M059J (cell line): ENCODE measurements around the gene PITX3. TPM values are rescaled to one million over a fixed set of nuclear protein-coding genes. Genes with fewer than 3 reads are reported as not detected.

Source experiments
- DNase-seq: peaks from one replicate; pipeline ENCODE4 v3.0.0-alpha.2; 2012; ENCODE audit warnings: low read depth
- total RNA-seq: library from RNA; depleted of rRNA; stranded (reverse); fragments of >200 nt; shearing (Covaris generic); gene quantifications from 2 replicates; pipeline ENCODE4 v1.2.3, GENCODE V29; 2014

PITX3 gene
- total RNA-seq, 1 experiment from 2014 or later, result not detected

DNA sequence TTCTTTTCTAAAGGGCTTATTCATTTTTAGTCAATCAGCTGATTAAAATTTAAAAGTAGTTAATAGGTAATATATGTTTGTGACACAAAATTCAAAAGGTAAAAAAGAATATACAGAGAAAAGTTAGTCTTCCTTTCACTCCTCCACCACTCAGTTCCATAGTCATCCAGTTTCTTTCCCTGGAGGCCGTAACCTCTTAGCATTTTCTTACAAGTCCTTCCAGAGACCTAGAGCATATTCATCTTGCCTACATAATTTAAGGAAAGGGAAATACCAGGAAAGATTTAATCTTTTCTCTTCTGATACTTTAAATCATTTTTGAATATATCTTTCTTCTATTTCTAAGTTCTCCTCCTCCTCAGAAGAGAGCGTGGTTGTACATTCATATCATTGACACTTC, 14.1 kb upstream of the PITX3 start:
- DNase-seq, result no peak

DNA sequence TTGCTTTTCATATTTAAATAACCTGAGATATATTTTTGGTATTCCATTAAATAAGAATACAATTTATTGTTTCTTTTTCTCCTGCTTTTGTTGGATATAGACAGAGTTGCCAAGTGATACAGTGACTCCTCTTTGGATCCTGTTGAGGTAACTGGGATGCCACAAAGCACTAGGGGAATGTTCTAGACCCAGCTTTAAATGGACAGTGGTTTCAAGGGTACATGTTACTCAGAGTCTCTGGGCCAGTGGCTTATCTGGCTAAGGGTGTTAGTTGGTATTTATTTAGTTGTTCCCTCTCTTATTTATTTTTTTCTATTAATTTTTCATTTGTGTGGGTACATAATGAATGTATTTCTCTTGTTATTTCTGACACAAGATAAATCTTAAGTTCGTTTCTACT, 13.1 kb upstream of the PITX3 start:
- no peak for DNase-seq

DNA sequence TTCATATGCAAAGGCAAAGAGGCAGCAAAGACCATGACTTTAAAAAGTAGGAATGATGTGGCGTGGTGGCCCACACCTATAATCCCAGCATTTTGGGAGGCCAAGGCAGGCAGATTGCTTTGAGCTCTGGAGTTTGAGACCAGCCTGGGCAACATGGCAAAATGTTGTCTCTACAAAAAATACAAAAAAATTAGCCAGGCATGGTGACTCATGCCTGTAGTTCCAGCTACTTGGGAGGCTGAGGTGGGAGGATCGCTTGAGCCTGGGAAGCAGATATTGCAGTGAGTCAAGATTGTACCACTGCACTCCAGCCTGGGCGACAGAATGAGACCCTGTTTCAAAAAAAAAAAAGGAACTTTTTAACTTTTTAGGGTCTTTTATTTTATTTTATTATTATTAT, 11.2 kb upstream of the PITX3 start:
- DNase-seq, result peak; percentile 63

DNA sequence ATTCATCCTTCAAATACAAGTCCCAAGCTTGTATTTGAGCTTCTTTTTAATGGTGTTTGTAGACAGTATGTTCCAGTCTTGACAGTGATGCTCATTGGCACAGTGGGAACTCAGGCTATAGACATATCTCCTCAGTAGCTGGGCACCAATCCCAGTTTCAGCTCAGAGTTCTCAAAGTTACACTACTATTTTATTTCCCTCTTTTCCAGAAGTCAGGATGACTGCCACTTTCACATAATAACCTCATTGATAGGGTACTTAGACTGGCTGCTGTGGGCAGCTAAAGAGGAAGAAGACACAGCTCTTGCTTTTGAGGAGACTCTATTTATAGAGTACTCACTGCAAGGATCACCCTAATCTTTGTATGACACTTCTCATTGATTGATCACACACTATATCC, 6.4 kb upstream of the PITX3 start:
- DNase-seq, result no peak

DNA sequence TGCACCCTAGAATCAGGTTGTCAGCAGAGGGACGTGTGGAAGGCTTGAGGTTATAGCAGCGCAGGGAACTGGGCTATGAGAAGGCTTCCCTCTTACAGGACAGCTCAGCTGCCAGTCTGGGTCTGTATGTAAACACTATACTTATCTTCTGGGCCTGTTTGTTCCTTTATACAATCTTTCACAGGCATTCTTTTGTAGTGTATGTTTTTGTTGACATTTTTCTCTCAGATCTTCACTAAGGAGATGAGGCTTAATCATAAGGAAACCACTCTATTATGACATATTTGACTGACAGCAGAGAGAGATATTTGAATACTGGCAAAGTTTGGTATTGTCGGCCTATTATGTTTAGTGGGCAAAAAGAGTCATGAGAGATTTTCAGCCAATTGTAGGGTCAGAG, 4.9 kb upstream of the PITX3 start:
- peak; percentile 28 for DNase-seq

DNA sequence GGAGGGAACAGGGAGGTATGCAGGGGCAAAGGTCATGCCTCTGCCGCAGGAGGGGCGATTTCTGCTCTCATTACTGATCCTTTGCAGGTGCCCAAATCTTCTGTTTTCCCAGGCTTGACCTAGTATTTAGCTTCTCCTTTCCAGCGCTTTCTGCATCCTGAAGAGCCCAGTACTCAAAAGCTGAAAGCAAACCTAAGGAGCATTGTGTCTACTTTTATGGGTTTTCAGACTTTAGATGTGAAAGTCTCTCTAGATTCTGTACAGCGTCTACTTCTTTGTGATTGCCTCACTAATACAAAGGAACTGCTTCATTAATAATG, 4.6 kb upstream of the PITX3 start:
- no peak for DNase-seq

DNA sequence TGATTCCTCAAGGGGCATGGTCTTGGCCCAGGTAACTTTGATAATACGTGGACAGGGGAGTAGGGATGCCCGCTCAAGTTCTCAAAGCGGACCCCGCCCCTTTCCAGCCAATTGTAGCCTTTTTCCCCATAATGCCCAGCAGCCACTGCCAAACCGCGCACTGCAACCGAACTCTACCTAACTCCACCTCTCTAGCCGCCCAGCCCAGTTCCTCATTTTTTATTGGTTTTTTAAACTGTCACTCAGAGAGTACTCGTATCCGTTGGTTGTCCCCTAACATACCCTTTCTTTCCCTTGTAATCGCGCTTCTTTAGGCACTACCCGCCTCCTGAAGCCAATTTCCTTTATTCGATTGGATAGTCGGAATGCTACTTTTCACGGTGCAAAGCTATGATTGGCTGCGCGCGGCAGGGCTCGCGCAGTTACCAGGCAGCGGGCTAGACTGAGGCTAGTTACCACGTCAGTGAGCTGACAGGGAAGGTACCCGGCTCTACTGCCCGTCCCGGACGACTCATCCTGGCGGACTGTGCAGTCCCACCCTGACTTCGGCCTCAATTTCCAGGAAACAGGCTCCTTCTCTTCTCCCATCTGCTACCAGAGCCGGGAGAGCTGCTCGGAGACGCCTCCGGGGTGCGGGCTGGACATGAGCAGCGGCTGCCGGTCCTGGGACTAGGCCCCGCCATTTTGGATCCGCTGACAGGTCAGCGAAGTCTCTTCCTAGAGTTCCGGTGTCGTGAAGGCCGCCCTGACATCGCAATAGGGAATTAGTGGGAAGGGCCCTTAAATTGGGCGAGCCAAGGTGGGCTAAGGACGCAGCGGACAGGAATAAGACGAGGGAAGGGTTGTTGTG, 4.0 kb upstream of the PITX3 start, which contains the start of gene GBF1:
Gene GBF1, plus strand, starts transcription at position 451 of the 850 bp plus-strand sequence. CDS start 13,407 bp downstream, outside the sequence.
- peak; percentile 100 for DNase-seq

DNA sequence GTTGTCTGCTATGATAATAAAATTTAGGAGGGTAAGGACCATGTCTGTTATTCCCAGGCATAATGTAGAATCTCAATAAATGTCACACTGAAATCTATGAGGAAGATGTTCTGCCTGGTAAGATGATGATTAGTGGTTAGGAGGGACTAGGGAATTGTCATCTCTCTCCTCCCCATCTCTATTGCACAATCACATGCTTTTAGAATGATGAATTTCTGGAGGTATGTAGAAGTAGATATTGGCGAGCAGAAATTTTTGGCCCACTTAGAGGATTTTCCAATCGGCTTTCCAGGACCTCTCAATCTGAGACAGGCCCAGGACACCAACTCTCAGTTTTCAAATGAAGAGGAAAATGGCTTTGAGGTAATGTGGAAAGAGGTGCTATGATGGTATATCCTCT, 2.0 kb upstream of the PITX3 start:
- DNase-seq, result peak; percentile 73

DNA sequence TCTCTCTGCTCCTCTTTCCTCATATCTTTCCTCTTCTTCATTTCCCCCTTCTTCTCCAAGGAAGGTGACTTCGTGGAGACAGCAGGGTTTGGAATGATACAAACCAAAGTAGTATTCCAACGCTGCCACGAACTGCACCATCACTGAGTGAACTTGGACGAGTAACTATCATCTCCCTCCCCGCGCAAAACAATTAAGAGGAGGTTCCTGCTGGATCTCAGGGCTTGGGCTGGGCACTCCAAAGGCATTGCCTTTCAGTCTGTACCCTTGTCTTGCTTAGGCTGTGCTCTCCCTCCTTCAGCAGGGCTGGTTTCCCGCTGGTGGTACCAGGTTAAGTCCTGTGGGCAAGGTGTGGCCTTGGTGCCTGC, 790 bp upstream of the PITX3 start:
- no peak for DNase-seq

DNA sequence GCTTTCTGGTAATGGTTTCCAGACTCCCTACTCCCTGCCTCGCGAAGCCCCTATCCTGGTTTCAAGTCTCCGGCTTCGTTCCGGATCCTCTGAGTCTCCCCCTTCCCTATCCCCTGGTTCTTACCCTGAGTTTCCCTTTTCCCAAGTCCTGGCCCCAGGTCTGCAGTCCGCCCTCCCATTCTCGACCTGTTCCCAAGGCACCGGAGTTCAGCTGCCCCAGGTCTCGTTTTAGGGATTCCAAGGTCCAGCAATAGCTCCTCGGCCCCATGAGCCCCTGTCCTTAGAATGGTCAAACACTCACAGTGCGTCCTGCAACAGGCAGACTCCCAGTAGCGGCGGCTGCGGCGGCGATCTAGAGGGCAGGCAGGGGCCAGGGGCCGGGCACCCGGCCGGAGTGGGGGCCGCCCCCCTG, 274 bp downstream of the PITX3 start:
- DNase-seq, result peak; percentile 32

DNA sequence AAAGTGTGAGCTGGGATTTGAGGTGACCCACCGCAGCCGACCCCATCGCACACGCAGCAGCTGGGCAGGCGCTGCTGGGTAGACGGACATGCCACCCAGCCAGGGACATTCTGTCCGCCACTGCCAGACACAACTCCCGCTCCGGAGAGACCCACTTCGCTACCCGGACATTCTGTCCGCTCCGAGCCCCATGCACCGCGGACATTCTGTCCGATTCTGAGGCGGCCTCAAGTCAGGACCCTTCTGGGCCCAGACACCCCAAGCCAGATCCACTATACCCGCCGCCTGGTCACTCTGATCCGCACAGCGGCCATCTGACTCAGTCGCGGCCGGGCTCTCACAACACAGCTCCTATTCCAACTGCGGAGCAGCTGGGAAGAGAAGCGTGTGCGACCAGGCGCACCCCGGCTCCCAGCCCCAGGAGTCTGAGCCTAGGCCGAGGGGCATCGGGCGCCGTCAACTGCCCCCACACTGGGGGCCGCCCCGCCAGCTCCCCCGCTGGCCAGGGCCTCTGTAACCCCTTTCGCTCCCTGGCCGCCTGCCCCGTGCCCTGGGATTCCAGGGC, 763 bp downstream of the PITX3 start:
- peak; percentile 35 for DNase-seq

DNA sequence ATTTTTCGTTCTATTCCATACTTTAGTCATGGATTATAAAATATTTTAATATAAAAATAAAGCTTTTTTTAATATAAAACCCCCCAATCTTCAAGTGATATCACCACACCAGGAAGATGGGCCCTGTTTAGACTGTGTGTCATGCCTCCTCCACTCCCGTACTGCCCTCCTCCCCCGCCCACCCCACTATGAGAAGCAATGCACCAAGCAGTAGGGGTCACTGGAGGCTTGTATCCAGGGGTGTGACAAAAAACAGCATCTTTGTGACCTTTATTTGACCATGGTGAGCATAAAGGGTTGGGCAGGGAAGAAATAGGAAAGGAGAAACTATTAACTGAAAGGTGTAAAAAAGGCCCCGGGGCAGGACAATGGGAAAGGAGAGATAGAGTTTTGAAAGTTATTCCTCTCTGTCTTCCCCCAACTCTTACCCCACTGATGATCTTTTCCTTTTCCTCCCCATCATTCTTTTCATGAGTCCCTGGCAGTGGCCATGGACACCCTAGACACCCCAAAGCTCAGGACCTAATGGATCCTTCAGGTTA, 3.5 kb downstream of the PITX3 start:
- no peak for DNase-seq

DNA sequence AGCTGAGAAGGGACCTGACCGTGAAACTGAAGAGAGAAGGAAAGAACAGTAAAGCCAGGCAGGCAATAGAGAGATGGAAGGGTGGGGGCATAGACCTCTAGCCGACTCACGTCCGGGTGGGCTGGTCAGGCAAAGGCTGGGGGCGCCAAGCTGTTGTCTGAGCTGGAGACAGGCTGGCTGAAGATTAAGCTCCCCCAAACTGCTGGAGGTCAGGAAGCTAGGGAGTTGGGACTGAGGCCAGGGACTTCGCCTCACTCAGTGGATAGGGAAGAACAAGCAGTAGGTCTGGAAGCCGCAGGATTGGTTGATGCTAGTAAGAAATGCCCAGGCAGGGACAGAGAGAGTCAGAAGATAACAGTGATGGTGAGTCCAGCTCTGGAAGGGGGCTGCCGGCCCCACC, 5.3 kb downstream of the PITX3 start:
- DNase-seq, result no peak

DNA sequence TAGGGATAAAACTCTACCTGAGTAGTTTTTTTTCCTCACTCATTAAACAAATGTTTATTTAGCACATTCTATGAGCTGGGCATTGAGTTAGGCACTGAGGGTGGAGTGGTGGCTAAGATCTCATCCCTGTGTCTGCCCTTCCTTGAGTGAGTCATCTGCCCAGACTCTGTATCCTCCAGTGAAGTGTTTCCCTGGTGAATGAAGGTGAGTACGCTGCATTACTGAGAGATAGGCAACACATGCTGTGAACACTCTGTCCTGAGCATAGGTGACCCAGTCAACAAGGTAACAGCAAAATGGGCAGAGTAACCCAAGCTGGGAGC, 5.8 kb downstream of the PITX3 start:
- peak; percentile 57 for DNase-seq

DNA sequence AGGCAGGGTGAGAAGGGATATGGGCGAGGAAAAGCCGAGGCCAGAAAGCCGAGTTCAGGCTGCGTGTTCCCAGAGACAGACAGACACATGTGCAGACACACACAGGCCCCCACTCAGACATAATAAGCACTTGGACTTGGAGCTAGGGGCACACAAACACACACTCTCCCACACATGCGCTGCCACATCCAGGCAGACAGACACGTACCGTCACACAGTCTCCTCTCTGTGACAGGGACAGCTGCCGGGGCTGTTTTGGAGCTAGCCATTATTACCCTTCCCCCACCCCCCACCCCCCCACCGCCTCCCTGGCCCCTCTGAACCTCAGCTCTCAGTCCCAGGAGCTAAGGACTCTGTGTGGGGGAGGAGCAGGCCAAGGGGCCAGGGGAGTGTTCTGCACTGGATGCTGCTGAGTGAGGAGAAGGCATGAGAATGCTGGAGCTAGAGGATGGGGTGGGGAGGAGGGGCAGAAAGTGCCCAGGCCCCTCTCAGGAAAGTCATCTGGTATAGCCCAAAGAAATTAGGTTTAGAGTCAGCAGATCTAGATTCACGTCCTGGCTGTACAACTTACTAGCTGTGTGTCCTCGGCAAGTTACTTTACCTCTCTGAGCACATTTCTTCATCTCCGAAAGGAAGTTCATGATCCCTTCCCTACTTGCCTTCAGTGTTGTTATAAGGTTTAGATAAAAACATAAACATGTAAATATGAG, 6.3 kb downstream of the PITX3 start:
- DNase-seq, result no peak

DNA sequence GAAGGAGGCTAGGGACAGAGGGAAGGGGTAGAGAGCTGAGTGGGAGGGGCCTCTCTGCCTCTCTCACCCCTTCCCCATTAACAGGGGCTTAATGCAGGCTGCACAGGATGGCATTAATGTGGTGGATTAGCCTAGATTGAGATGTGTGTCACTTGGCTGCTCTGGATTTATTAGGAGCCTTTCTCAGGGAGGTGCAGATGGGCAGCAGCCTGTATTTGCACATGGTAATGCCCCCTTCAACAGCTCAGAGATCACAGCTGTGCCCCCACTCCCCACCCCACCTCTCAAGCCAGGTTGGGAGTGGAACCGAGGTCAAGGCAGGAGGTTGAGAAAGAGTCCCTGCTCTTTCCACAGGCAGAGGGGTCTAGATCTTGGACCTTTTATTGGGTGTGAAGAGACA, 7.3 kb downstream of the PITX3 start:
- DNase-seq, result no peak

DNA sequence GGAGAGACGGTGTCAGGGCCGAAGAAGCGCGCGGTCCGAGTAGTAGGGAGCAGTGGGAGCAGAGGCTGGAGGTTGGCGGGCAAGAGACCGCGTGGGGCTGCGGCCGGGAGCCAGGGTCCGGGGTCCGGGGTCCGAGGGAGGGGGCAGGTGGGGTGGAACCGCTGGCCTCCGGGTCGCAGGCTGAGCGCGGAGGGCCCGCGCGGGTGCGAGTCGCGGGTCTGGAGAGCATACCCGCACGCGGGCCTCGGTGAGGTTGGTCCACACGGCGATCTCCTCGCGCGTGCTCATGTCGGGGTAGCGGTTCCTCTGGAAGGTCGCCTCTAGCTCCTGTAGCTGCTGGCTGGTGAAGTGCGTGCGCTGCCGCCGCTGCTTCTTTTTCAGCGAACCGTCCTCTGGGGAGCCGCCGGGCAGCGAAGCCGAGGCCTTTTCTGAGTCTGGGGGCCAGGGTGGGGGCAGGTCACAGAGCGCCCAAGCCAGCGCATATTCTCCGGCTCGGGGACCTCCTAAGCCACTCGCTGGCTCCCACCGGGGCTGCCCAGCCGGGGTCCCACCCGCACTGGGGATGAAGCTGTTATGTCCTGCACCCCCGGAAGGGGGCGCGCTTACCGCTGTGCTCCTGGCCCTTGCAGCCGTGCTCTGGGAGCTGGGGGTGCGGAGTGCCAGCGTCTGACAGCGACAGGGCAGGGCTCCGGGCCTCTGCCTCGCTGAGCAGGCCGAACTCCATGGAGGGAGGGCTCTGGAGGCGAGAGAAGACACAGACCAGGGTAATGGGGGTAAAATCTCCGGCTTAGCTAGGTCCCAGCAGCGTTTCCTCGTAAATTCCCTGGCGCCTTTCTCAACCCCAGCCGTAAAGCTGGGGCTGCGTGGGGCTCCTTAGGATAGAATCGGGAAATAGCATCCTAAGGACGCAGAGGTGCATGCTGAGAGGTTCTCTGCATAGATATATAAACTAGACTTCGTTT, 9.7 kb downstream of the PITX3 start:
- peak; percentile 22 for DNase-seq

DNA sequence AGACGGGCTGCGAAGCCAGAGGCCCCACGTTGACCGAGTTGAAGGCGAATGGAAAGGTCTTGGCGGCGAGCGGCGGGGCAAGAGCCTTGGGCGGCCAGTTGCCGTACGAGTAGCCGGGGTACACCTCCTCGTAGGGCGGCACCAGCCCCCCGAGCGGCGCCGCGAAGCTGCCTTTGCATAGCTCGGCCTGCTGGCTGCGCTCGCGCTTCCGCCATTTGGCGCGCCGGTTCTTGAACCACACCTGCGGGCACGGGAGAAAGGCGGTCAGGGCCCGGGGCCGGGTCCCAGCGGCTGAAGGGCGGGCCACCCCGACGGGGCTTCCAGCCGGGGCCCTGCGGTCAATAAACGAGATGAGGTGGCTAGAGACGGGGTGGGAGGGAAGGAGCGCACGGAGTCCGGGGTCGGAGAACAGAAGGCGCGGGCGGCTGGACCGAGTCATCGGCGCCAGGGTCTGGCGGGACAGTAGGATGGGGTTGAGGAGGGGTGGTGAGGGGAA, 10.4 kb downstream of the PITX3 start:
- DNase-seq, result peak; percentile 51

DNA sequence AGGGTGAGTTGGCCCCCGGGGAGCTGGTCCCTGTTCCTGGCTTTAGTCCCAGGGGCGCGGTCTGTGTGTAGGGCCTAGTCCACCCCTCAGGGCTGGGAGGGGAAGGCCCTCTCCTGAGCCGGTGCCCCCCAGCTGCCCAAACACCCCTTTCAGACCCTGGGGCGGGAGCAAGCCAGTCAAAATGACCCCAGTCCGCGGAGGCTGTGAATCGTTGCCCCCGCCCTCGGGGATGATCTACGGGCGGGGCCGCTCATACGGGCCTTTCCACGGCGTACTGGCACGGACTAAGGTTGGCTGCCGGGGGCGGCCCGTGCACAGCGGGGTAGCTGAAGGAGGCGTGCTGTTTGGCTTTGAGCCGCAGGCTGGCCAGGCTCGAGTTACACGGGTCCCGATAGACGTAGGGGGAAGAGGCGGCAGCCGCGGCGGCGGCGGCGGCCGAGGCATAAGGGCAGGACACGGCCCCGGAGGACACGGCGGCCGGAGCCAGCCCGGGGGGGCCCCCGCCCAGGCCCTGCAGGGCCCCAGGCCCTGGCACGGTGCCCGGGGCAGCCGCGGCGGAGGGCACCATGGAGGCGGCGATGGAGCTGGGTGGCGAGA, 10.9 kb downstream of the PITX3 start:
- DNase-seq, result peak; percentile 77

DNA sequence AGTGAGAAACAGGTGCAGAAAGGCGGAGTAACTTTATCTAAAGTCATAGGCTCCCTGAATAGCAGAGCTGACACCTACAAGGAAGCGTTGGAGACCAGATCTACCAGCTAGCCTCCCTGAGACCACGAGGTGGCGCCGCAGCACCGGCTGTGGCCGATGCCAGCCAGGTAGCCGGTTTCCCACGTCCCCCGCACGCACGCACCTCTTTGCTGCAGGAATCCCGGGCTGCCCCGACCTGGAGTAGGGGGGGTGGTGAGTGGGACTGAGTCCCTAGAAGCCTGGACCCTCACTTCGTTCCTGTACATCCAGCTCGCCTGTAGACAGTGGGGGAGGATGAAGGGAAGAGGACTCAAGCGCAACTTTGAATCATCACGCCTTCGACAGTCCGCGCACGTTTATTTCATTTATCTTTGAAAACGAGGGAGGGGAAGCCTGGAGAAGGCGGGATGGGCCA, 11.5 kb downstream of the PITX3 start:
- DNase-seq, result peak; percentile 78

DNA sequence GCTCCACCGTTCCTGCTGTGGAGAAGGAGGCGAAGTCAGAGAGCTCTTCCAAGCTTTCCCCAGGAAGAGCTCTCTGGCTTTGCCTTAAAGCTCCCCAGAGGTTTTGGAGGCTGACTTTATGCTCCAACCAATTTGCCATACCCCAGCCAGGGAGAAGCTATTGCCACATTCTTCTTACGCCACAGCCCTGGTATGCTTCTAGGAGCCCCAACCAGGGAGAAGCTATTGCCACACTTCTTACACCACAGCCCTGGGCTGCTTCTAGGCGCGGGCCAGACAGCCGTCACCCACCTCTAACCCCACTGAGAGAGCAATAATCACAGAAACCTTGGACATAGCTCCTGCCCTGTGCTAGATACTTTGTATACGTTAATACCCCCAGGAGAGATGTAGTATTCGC, 14.3 kb downstream of the PITX3 start:
- peak; percentile 33 for DNase-seq
